Calu3 (cell line): ENCODE measurements around the gene AKAP7. TPM values are rescaled to one million over a fixed set of nuclear protein-coding genes. Genes with fewer than 3 reads are reported as not detected.

Experiments
- BruUV-seq: library from RNA; stranded (reverse); fragments of 400-500 nt; replicated peaks from 2 replicates; lab custom pipeline; 2021; lab: Mats Ljungman, UMichigan
- CTCF ChIA-PET: fragments of 300-600 bp; sonication (Branson Sonifier 250); formaldehyde crosslinking; loops from one replicate; lab custom pipeline; 2022; ENCODE audit warnings: antibody characterized with exemption; lab: Charles Lee
- DNase-seq: peaks from one replicate; pipeline ENCODE4 v3.0.0; 2022
- H3K27ac Mint-ChIP-seq: one replicate; pipeline ENCODE4 v1.8.0; 2022; ENCODE audit warnings: mixed read lengths; ENCODE audit not compliant: unreplicated experiment
- H3K27me3 Mint-ChIP-seq: one replicate; pipeline ENCODE4 v1.8.0; 2022; ENCODE audit warnings: mixed read lengths; ENCODE audit not compliant: unreplicated experiment
- H3K36me3 Mint-ChIP-seq: one replicate; pipeline ENCODE4 v1.8.0; 2022; ENCODE audit warnings: mild to moderate bottlenecking, moderate library complexity, mixed read lengths; ENCODE audit not compliant: insufficient read depth, unreplicated experiment
- H3K4me1 Mint-ChIP-seq: one replicate; pipeline ENCODE4 v1.8.0; 2022; ENCODE audit warnings: mild to moderate bottlenecking, low read depth, mixed read lengths; ENCODE audit not compliant: unreplicated experiment
- H3K4me3 Mint-ChIP-seq: one replicate; pipeline ENCODE4 v1.8.0; 2022; ENCODE audit warnings: mild to moderate bottlenecking, low read depth, moderate library complexity, mixed read lengths; ENCODE audit not compliant: unreplicated experiment
- H3K9me3 Mint-ChIP-seq: one replicate; pipeline ENCODE4 v1.8.0; 2022; ENCODE audit warnings: low read depth, mixed read lengths; ENCODE audit not compliant: unreplicated experiment
- intact Hi-C: fragments of 100-400 bp; cut with micrococcal nuclease; formaldehyde crosslinking; loops from one replicate; pipeline ENCODE4 v1.10.0; 2022; ENCODE audit not compliant: unreplicated experiment
- total RNA-seq: library from RNA; stranded (reverse); gene quantifications from 2 replicates; pipeline ENCODE4 v1.2.3, GENCODE V29; 2022
- TF ChIP-seq, protein P1 (sequence below): fragments of 200-600 bp; IDR thresholded peaks from one replicate; pipeline ENCODE4 v1.8.0; 2022; ENCODE audit warnings: antibody characterized with exemption; ENCODE audit not compliant: unreplicated experiment

Gene AKAP7
- total RNA-seq, 1 experiment from 2014 or later: 7.7 TPM

DNA sequence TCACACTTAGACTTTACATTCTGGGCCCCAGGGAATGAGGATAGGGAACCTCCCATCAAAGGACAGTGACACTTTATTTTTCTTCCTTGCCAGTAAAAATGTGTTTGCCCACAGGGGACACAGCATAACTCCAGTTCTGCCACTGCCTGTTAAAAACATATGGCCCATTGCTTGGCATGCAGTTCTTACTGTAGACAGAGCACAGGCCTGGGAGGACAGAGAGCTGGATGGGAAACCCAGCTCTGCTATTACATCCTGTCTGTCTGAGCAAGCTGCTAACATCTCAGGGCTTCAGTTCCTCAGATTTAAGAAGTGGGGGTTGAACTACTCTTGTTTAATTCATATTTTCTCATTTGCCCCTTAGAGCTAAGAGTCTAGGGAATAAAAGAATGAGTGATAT, 120.2 kb downstream of the AKAP7 start:
- Mint-ChIP-seq H3K9me3 (no peaks in the 10 kb centered on the region), H3K27ac (no peak overlapping the region), H3K36me3 (no peaks in the 10 kb centered on the region), H3K4me3 (no peak overlapping the region), H3K4me1 (peaks cover 57% of the 10 kb centered on the region), H3K27me3 (no peaks in the 10 kb centered on the region)
- DNase-seq: no peak
- BruUV-seq: no TSS peak
- CTCF ChIA-PET: interaction anchor here (0.7 kb wide), 1 partner anchor 9 kb away, joined by 3 read pairs; no protein-coding TSS in a partner anchor
- TF ChIP-seq, protein P1, sequence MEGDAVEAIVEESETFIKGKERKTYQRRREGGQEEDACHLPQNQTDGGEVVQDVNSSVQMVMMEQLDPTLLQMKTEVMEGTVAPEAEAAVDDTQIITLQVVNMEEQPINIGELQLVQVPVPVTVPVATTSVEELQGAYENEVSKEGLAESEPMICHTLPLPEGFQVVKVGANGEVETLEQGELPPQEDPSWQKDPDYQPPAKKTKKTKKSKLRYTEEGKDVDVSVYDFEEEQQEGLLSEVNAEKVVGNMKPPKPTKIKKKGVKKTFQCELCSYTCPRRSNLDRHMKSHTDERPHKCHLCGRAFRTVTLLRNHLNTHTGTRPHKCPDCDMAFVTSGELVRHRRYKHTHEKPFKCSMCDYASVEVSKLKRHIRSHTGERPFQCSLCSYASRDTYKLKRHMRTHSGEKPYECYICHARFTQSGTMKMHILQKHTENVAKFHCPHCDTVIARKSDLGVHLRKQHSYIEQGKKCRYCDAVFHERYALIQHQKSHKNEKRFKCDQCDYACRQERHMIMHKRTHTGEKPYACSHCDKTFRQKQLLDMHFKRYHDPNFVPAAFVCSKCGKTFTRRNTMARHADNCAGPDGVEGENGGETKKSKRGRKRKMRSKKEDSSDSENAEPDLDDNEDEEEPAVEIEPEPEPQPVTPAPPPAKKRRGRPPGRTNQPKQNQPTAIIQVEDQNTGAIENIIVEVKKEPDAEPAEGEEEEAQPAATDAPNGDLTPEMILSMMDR: no peak
- intact Hi-C loops: loop anchor here (10.0 kb wide), 1 partner anchor 51 kb away; no protein-coding TSS in a partner anchor

DNA sequence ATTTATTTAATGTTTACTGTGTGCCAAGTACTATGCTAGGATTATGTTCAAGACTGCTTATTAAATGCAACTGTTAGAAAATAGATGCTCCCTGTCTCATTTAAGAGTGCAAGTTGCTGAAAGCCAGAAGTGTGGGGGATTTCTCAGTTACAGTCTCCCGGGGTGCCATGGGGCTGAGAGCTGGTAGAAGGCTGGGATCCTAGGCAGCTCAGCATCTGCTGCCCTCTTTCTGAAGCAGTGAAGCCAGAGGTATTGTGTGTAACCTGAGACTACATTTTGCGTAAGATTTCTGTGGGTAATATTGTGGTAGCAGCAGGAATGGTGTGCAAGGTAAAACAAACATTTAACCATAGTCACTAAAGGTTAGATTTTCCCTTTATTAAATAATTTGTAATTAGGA, 120.6 kb downstream of the AKAP7 start:
- Mint-ChIP-seq H3K27ac (no peak overlapping the region), H3K4me3 (no peak overlapping the region), H3K4me1 (peaks cover 52% of the 10 kb centered on the region), H3K27me3 (no peaks in the 10 kb centered on the region), H3K36me3 (no peaks in the 10 kb centered on the region), H3K9me3 (no peaks in the 10 kb centered on the region)
- DNase-seq: no peak
- CTCF ChIA-PET: interaction anchor here (0.7 kb wide), 1 partner anchor 9 kb away, joined by 3 read pairs; no protein-coding TSS in a partner anchor
- TF ChIP-seq, protein P1: no peak
- intact Hi-C loops: loop anchor here (10.0 kb wide), 1 partner anchor 51 kb away; no protein-coding TSS in a partner anchor
- no TSS peak for BruUV-seq

DNA sequence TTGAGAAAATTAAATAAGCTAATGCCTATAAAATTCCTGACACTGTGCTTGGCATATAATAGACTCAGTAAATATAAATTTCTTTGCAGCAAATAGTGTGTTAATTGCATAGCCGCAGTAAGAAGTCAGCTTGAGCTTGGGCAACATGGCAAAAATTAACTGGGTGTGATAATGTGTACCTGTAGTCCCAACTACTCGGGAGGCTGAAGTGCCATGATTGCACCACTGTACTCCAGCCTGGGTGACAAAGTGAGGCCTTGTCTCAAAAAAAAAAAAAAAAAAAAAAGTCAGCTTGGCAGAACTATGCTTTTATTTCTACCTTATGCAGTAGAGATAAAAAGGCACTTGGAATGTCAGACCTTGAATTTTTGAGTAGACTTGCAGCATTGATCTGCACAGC, 121.8 kb downstream of the AKAP7 start:
- Mint-ChIP-seq H3K9me3 (no peaks in the 10 kb centered on the region), H3K27me3 (no peaks in the 10 kb centered on the region), H3K36me3 (no peaks in the 10 kb centered on the region), H3K27ac (peak overlapping the region; percentile 74), H3K4me3 (no peak overlapping the region), H3K4me1 (peaks cover 42% of the 10 kb centered on the region)
- CTCF ChIA-PET: interaction anchor here (0.7 kb wide), 1 partner anchor 858 kb away, joined by 4 read pairs; no protein-coding TSS in a partner anchor
- no TSS peak for BruUV-seq
- TF ChIP-seq, protein P1: no peak
- DNase-seq: no peak
- intact Hi-C loops: loop anchor here (10.0 kb wide), 1 partner anchor 52 kb away; no protein-coding TSS in a partner anchor

DNA sequence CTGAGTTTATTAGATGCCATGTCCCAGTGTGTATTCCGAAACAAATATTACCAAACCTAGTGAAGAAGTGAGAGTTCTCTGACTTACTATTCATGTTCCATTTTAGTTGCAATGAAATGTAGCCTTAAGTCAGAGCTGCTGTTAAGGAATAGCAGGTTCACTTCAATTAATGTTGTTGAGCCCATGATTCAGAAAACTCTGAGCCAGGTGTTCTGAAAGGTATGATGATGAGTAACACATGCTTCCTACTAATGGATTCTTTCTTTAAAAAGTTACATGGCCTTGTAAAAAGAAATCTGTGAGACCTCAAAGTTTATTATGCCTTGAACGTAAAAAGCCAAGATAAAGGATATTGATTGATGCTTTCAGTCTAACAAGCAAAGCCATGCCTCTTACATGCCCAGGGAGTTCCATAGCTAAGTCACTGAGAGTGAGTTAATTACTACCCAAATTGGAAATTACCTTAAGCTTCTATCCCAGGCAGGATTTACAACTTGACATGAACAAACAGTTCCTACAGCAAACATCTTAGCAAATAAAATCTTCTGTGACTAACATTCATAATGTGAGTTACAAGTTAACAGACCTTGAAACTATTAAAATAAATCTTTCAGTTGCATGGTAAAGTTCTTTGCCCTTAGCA, 122.9 kb downstream of the AKAP7 start:
- intact Hi-C loops: loop anchor here (10.0 kb wide), 1 partner anchor 53 kb away; no protein-coding TSS in a partner anchor

More for the DNA sequence above, 122.9 kb downstream of the AKAP7 start:
- Mint-ChIP-seq H3K4me3 (no peak overlapping the region), H3K9me3 (no peaks in the 10 kb centered on the region), H3K4me1 (peaks cover 36% of the 10 kb centered on the region), H3K36me3 (no peaks in the 10 kb centered on the region), H3K27me3 (no peaks in the 10 kb centered on the region), H3K27ac (peak overlapping the region; percentile 74)
- no peak for DNase-seq
- TF ChIP-seq, protein P1: no peak
- no TSS peak for BruUV-seq
- CTCF ChIA-PET: interaction anchor here (0.6 to 1.2 kb wide), 3 partner anchors 9 to 261 kb away, joined by 3 to 5 read pairs (median 4); no protein-coding TSS in a partner anchor
